Heart left ventricle (tissue), 16 donors: ENCODE measurements around the gene SAC3D1. TPM values are rescaled to one million over a fixed set of nuclear protein-coding genes. Genes with fewer than 3 reads are reported as not detected.

Source experiments
- ATAC-seq, 4 donors: fragments of 200-7000 bp; cut with Tn5 transposase; one replicate each; pipeline ENCODE4 v1.9.1; 2020 to 2022; ENCODE audit warnings: moderate library complexity in 4 of 4, mild to moderate bottlenecking in 3 of 4, moderate number of reproducible peaks in 1 of 4
- DNase-seq, 5 donors: peaks; one replicate each; pipeline ENCODE4 v3.0.0-alpha.2; 2020
- H3K27ac ChIP-seq, 12 donors: fragments of 200-600 bp; sonication (generic) in 4 of 12; one replicate each; pipeline versions ENCODE4 v1.5.0 to v1.8.0; 2016 to 2022; ENCODE audit warnings: mild to moderate bottlenecking in 2 of 12
- H3K27me3 ChIP-seq, 9 donors: fragments of 200-600 bp; sonication (generic) in 2 of 9; one replicate each; pipeline versions ENCODE4 v1.5.1 to v1.8.0; 2016 to 2022; ENCODE audit warnings: mild to moderate bottlenecking in 3 of 9
- H3K36me3 ChIP-seq, 9 donors: fragments of 200-600 bp; sonication (generic) in 2 of 9; one replicate each; pipeline versions ENCODE4 v1.5.0 to v1.8.0; 2018 to 2022; ENCODE audit warnings: mild to moderate bottlenecking in 2 of 9
- H3K4me1 ChIP-seq, 12 donors: fragments of 200-600 bp; sonication (generic) in 4 of 12; one replicate each; pipeline versions ENCODE4 v1.5.0 to v1.8.0; 2016 to 2022; ENCODE audit warnings: mild to moderate bottlenecking in 3 of 12
- H3K4me3 ChIP-seq, 12 donors: fragments of 200-600 bp; sonication (generic) in 4 of 12; one replicate each; pipeline versions ENCODE4 v1.5.0 to v1.8.0; 2017 to 2022; ENCODE audit warnings: mild to moderate bottlenecking in 9 of 12, moderate library complexity in 4 of 12
- H3K9me3 ChIP-seq, 12 donors: fragments of 200-600 bp; sonication (generic) in 4 of 12; one replicate each; pipeline versions ENCODE4 v1.5.0 to v1.8.0; 2016 to 2022; ENCODE audit warnings: mild to moderate bottlenecking in 1 of 12
- POLR2A ChIP-seq, 2 donors: fragments of 450-650 bp; IDR thresholded peaks; one replicate each; pipeline ENCODE4 v1.6.1; 2017; ENCODE audit warnings: antibody characterized with exemption in 2 of 2, mild to moderate bottlenecking in 2 of 2, moderate library complexity in 2 of 2
- WGBS, 4 donors: extraction: QIAGEN DNeasy Blood & Tissue Kit in 2 of 4; methylation state at CpG; one replicate each; pipeline versions ENCODE4 v1.1.5 to v1.1.7; 2013 to 2018; 5-methylcytosine and 5-hydroxymethylcytosine counted together
- intact Hi-C, 10 donors: fragments of 100-400 bp; cut with DNase I; formaldehyde crosslinking; loops; one replicate each; pipeline versions ENCODE4 v1.11.1 to v1.14.2; 2022
- polyA plus RNA-seq, 2 donors: library from polyadenylated mRNA; stranded (reverse); fragments of 200-250 nt; gene quantifications; one replicate each; pipeline ENCODE4 v1.2.3, GENCODE V29; 2013
- total RNA-seq, 9 donors: library from RNA; depleted of rRNA in 2 of 9; stranded (reverse); fragments of >200 nt in 2 of 9; fragmentation: NEBNext Ultra II Directional in 3 of 9; extraction: Animal tissue kit (Norgen Biotek cat#: 25700) in 3 of 9; gene quantifications; one replicate each; pipeline versions ENCODE4 v1.1.0 to v1.2.4, GENCODE V29; 2016 to 2023
- TF ChIP-seq, protein P1 (sequence below), 12 donors: fragments of 200-600 bp; sonication (generic) in 4 of 12; IDR thresholded peaks; one replicate each; pipeline versions ENCODE4 v1.5.0 to v1.8.0; 2018 to 2022; ENCODE audit warnings: antibody characterized with exemption in 12 of 12, mild to moderate bottlenecking in 5 of 12
- donor health status: ischemic (EF 13 %, LVEDD 7.1; RV severe dilation, severe dysfunction).
- donor health status: healthy with polysubstance abuse.
- donor health status: DM: no; HTN: yes; CAD: no.
- donor health status: DM: no; HTN: no; CAD: no.
- donor health status: ischemic (EF 25% LVEDD 6.9; RV normal size, moderate dysfunction).
- donor health status: ischemic (EF 25% LVEDD 5.7; RV mildly dilated, moderate dysfunction).
- donor health status: healthy.
- donor health status: DM: yes; HTN: yes; CAD: no.
- donor health status: ischemic (EF 35%, LVEDD 5.7; RV mildly dilated, moderate dysfunction).
- donor health status: nonischemic (EF 11% LVEDD 7.7; RV severe dilation, severe dysfunction).
- donor health status: DM: yes; HTN: yes; CAD: no.
- donor health status: PGD.
- donor health status: ischemic (EF 29% LVEDD 5.4; RV normal size, mild dysfunction).
- donor health status: nonischemic (EF 23%, LVEDD 6.1; RV moderate dilation, normal function).

The SAC3D1 gene
- total and polyA plus RNA-seq, 11 donors = 4.3 to 14.6 (median 6.2) TPM

DNA sequence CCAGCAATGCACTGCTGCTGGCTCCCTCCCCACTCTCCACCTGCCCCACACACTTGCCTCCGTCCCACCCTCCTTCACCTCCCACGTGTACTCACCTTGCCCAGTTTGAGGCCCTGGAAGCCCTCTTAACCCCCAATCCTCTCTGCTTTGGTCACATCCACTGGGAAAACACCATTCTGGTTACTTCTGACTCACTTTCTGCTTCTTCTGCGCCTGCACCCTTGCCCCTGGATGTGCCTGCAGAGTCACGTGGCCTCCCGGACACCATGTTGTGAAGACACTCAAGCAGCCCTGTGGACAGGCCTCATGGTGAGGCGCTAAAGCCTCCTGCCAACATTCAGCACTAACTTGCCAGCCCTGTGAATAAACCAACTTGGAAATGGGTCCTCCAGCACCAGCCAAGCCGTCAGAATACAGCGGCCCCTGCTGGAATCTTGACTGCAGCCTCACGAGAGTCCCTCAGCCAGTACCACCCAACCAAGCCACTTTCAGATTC is 20.0 kb downstream of the SAC3D1 start:
- H3K9me3 ChIP-seq = no peaks in the 10 kb centered on the region
- H3K36me3 ChIP-seq = no peaks in the 10 kb centered on the region
- ATAC-seq (no peak), DNase-seq (no peak)
- no peak for TF ChIP-seq POLR2A (IDR thresholded peaks at IDR 0.05)
- TF ChIP-seq, protein P1, sequence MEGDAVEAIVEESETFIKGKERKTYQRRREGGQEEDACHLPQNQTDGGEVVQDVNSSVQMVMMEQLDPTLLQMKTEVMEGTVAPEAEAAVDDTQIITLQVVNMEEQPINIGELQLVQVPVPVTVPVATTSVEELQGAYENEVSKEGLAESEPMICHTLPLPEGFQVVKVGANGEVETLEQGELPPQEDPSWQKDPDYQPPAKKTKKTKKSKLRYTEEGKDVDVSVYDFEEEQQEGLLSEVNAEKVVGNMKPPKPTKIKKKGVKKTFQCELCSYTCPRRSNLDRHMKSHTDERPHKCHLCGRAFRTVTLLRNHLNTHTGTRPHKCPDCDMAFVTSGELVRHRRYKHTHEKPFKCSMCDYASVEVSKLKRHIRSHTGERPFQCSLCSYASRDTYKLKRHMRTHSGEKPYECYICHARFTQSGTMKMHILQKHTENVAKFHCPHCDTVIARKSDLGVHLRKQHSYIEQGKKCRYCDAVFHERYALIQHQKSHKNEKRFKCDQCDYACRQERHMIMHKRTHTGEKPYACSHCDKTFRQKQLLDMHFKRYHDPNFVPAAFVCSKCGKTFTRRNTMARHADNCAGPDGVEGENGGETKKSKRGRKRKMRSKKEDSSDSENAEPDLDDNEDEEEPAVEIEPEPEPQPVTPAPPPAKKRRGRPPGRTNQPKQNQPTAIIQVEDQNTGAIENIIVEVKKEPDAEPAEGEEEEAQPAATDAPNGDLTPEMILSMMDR (IDR thresholded peaks at IDR 0.05) = peak in 1 of 12 donors; percentile 5
- H3K27me3 ChIP-seq = no peaks in the 10 kb centered on the region
- 58 to 74% (median 62%) methylated on average over 9 of the region's 9 CpGs for WGBS, 4 donors
- no peak overlapping the region for H3K4me3 ChIP-seq
- intact Hi-C loops = no loop called here
- no peaks in the 10 kb centered on the region for H3K4me1 ChIP-seq
- H3K27ac ChIP-seq = no peak overlapping the region

DNA sequence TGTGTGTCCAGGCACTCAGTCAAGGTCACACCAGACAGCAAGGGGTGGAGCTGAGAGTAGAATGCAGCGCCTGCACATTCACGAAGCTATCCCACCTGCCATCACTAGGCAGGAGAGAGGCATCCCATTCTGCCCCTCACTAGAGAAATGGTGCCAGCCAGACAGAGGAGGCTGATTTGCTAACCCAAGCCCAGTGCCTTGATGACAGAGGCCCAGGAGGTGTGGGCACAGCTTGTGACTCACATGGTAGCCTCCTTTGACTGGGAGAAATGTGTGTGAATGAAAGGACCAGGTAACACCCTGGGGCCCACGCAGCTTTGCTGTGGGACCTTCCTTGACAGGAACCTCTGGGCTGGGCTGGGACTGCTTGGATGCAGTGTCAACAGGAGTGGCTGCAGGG is 22.5 kb downstream of the SAC3D1 start:
- Histone ChIP-seq H3K4me3 (no peak overlapping the region), H3K27ac (no peak overlapping the region), H3K27me3 (no peaks in the 10 kb centered on the region), H3K9me3 (no peaks in the 10 kb centered on the region), H3K36me3 (no peaks in the 10 kb centered on the region), H3K4me1 (no peaks in the 10 kb centered on the region)
- 60 to 89% (median 75%) methylated on average over 1 to 3 of the region's 3 CpGs for WGBS, 4 donors
- TF ChIP-seq, protein P1 (IDR thresholded peaks at IDR 0.05) = no peak
- no peak for TF ChIP-seq POLR2A (IDR thresholded peaks at IDR 0.05)
- ATAC-seq (no peak), DNase-seq (no peak)
- intact Hi-C loops = no loop called here

DNA sequence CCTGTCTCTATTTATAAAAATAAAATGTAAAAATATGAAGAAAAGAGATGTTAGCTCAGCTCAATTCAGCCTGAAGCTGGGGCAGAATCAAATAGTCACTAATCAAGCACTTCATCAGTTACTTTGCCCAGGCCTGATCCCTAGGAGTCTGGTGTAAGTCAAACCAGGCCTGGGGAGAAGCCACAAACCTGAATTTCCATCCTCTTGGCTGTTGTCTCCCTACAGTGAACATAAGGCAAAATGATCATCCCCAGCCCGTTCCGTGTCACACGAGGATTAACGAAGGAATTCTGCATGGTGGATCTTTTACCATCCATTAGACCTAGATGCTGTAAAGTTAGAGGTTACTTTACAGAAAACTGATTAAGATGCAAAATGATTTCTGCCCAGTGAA is 23.8 kb downstream of the SAC3D1 start:
- Histone ChIP-seq H3K9me3 (no peaks in the 10 kb centered on the region), H3K4me1 (no peaks in the 10 kb centered on the region), H3K27ac (no peak overlapping the region), H3K36me3 (no peaks in the 10 kb centered on the region), H3K27me3 (no peaks in the 10 kb centered on the region), H3K4me3 (no peak overlapping the region)
- TF ChIP-seq, protein P1 (IDR thresholded peaks at IDR 0.05) = no peak
- no peak for TF ChIP-seq POLR2A (IDR thresholded peaks at IDR 0.05)
- ATAC-seq (no peak), DNase-seq (no peak)
- WGBS, 4 donors = 71 to 88% (median 82%) methylated on average over 4 of the region's 4 CpGs
- intact Hi-C loops = no loop called here

DNA sequence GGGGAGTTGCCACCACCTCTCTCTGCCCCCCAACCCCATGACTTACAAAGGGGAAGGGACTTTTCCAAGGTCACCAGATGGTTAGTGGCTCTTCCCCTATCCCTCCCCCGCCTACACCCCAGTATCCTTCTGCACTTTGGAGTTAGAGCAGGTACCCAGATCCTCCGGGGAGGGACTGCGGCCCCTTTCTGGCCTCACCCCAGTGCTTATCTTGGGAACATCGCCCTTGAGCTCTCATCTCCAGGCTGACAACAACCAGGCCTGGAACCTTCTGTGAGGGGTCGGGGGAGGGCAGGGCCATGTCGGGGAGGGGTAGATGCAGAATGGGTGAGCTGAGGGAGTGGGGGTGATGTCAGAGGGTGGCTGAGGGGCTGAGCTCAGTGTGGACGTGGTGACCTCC is 24.8 kb downstream of the SAC3D1 start:
- no peak for DNase-seq
- TF ChIP-seq POLR2A (IDR thresholded peaks at IDR 0.05) = no peak
- TF ChIP-seq, protein P1 (IDR thresholded peaks at IDR 0.05) = no peak
- no peak for ATAC-seq
- no peaks in the 10 kb centered on the region for H3K4me1 ChIP-seq
- intact Hi-C loops = no loop called here
- no peak overlapping the region for H3K27ac ChIP-seq
- no peak overlapping the region for H3K4me3 ChIP-seq
- no peaks in the 10 kb centered on the region for H3K27me3 ChIP-seq
- no peaks in the 10 kb centered on the region for H3K36me3 ChIP-seq
- no peaks in the 10 kb centered on the region for H3K9me3 ChIP-seq
- 53 to 61% (median 55%) methylated on average over 6 to 7 of the region's 7 CpGs for WGBS, 4 donors
